PC-3 (cell line): ENCODE measurements around the gene SEMA4A.

ENCODE experiments used
- EZH2 ChIP-seq: fragments of 300-600 bp; sonication (generic); IDR thresholded peaks from one replicate; pipeline ENCODE4 v1.6.1; 2017; ENCODE audit warnings: antibody characterized with exemption, mild to moderate bottlenecking, low read length; ENCODE audit not compliant: unreplicated experiment
- EZH2phosphoT487 ChIP-seq: fragments of 300-600 bp; sonication (generic); IDR thresholded peaks from 2 replicates; pipeline ENCODE4 v1.6.1; 2018; ENCODE audit warnings: mild to moderate bottlenecking, antibody characterized with exemption, low read length, borderline replicate concordance
- TF ChIP-seq, protein P1 (sequence below): fragments of 300-600 bp; sonication (generic); conservative IDR thresholded peaks from 2 replicates; pipeline ENCODE4 v1.5.1; 2017; ENCODE audit warnings: antibody characterized with exemption, low read depth, mild to moderate bottlenecking, low read length

DNA sequence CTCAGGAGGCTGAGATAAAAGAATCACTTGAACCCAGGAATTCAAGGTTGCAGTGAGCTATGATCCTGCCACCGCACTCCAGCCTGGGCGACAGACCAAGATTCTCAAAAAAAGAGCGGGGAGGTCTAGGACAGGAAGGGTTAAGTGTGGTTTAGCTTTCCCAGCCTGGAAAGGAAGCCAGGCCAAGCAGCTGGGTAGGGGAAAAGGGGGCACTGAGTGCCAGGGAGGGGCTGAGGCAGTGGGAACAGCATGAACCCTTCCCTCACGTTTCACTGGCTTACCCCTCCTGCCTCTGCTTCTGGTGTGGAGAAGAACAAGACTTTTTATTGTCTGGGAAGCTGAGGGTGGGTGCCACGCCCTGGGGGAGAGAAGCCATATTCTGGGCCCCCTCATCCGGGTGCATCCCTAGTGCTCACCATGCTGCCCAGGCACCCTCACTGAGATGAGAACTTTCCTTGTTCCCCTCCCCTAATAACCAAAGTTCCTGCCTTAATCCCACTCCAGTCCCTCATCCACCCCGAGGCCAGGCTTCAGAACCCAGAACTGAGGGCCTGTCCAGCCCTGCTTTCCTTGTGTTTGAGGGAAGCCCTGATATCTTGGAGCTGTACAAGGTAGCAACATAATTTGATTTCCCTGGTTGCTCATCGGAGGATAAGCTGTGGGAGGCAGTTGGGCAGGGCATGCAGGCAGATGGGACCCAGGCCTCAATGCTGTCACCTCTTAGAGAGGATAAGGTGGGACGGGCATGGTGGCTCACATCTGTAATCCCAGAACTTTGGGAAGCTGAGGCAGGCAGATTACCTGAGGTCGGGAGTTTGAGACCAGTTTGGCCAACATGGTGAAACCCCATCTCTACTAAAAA lies 40.9 kb upstream of the SEMA4A start:
- TF ChIP-seq, protein P1, sequence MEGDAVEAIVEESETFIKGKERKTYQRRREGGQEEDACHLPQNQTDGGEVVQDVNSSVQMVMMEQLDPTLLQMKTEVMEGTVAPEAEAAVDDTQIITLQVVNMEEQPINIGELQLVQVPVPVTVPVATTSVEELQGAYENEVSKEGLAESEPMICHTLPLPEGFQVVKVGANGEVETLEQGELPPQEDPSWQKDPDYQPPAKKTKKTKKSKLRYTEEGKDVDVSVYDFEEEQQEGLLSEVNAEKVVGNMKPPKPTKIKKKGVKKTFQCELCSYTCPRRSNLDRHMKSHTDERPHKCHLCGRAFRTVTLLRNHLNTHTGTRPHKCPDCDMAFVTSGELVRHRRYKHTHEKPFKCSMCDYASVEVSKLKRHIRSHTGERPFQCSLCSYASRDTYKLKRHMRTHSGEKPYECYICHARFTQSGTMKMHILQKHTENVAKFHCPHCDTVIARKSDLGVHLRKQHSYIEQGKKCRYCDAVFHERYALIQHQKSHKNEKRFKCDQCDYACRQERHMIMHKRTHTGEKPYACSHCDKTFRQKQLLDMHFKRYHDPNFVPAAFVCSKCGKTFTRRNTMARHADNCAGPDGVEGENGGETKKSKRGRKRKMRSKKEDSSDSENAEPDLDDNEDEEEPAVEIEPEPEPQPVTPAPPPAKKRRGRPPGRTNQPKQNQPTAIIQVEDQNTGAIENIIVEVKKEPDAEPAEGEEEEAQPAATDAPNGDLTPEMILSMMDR: no peak
- no peak for TF ChIP-seq EZH2
- TF ChIP-seq EZH2phosphoT487: no peak
